ENCODE data around the gene SYNE2.
"Not testable (repeated sequence)": the region's sequence is repeated elsewhere in the genome, so short reads cannot be mapped to it uniquely, and the experiment has no call there.

The SYNE2 gene

GRCh38 chr14:64012720-64013119 is 159.9 kb downstream of the SYNE2 start:
- no peaks in the 10 kb centered on the region for H3K36me3 ChIP-seq (ENCODE audit: control insufficient read depth, insufficient read depth, low read length)
- no peaks in the 10 kb centered on the region for H3K4me1 ChIP-seq (ENCODE audit: control insufficient read depth, insufficient read depth, low read length)
- H3K27me3 ChIP-seq (ENCODE audit: control insufficient read depth, insufficient read depth, low read length), result no peaks in the 10 kb centered on the region
- no peak overlapping the region for H3K4me3 ChIP-seq (ENCODE audit: low read length)
- H3K27ac ChIP-seq (ENCODE audit: low read depth, low read length), result no peak overlapping the region
- no peak overlapping the region for H3K9ac ChIP-seq (ENCODE audit: low read length)

DNA sequence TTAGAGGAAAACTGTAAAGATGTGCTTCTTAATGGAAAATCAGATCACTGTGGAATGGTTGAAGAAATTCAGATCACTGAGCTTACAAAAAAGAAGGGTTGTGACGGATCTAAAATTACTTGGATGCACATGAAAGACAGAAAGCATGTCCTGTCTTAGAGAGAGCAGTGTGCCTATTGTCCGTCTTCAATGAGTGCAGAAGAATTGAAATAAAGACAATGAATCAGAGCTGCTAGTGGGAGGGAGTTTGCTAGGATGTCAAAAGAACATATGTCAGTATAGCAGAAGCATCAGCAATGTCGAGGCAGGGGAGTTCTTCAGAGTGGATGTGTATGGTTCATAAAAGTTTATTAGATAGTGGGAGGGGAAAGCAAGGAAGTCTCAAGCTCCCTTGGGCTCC is 172.7 kb downstream of the SYNE2 start:
- H3K4me3 ChIP-seq (ENCODE audit: low read length), result no peak overlapping the region
- no peaks in the 10 kb centered on the region for H3K4me1 ChIP-seq (ENCODE audit: control insufficient read depth, insufficient read depth, low read length)
- no peak overlapping the region for H3K9ac ChIP-seq (ENCODE audit: low read length)
- no peaks in the 10 kb centered on the region for H3K27me3 ChIP-seq (ENCODE audit: control insufficient read depth, insufficient read depth, low read length)
- H3K36me3 ChIP-seq (ENCODE audit: control insufficient read depth, insufficient read depth, low read length), result peaks cover 10% of the 10 kb centered on the region
- H3K27ac ChIP-seq (ENCODE audit: low read depth, low read length), result no peak overlapping the region

GRCh38 chr14:64026600-64026999 is 173.8 kb downstream of the SYNE2 start:
- no peaks in the 10 kb centered on the region for H3K27me3 ChIP-seq (ENCODE audit: control insufficient read depth, insufficient read depth, low read length)
- H3K36me3 ChIP-seq (ENCODE audit: control insufficient read depth, insufficient read depth, low read length), result peaks cover 10% of the 10 kb centered on the region

DNA sequence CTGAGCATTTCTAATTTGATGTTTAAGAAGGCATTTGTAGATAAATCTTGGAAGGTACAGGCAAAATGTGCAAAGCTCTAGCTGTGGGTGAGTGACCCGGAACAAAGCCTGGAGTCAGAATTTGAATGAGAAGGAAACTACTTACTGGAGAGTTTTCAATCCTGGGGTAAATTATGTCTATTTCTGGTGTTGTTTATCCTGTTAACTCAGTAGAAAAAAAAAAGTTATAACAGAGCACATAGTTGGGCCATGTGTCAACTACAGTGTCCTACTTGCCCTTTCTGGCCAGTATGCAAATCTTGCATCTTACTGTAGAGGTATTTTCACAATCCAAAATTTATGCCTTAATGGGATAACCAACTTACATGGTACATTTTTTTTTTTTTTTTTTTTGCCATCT is 182.3 kb downstream of the SYNE2 start:
- H3K4me3 ChIP-seq (ENCODE audit: low read length), result no peak overlapping the region
- no peaks in the 10 kb centered on the region for H3K36me3 ChIP-seq (ENCODE audit: control insufficient read depth, insufficient read depth, low read length)
- H3K27ac ChIP-seq (ENCODE audit: low read depth, low read length), result no peak overlapping the region
- H3K4me1 ChIP-seq (ENCODE audit: control insufficient read depth, insufficient read depth, low read length), result no peaks in the 10 kb centered on the region
- no peaks in the 10 kb centered on the region for H3K27me3 ChIP-seq (ENCODE audit: control insufficient read depth, insufficient read depth, low read length)
- no peak overlapping the region for H3K9ac ChIP-seq (ENCODE audit: low read length)

More at GRCh38 chr14:64026600-64026999, 173.8 kb downstream of the SYNE2 start:
- Histone ChIP-seq H3K4me3 (ENCODE audit: low read length) (no peak overlapping the region), H3K27ac (ENCODE audit: low read depth, low read length) (no peak overlapping the region), H3K9ac (ENCODE audit: low read length) (no peak overlapping the region), H3K4me1 (ENCODE audit: control insufficient read depth, insufficient read depth, low read length) (no peaks in the 10 kb centered on the region)

DNA sequence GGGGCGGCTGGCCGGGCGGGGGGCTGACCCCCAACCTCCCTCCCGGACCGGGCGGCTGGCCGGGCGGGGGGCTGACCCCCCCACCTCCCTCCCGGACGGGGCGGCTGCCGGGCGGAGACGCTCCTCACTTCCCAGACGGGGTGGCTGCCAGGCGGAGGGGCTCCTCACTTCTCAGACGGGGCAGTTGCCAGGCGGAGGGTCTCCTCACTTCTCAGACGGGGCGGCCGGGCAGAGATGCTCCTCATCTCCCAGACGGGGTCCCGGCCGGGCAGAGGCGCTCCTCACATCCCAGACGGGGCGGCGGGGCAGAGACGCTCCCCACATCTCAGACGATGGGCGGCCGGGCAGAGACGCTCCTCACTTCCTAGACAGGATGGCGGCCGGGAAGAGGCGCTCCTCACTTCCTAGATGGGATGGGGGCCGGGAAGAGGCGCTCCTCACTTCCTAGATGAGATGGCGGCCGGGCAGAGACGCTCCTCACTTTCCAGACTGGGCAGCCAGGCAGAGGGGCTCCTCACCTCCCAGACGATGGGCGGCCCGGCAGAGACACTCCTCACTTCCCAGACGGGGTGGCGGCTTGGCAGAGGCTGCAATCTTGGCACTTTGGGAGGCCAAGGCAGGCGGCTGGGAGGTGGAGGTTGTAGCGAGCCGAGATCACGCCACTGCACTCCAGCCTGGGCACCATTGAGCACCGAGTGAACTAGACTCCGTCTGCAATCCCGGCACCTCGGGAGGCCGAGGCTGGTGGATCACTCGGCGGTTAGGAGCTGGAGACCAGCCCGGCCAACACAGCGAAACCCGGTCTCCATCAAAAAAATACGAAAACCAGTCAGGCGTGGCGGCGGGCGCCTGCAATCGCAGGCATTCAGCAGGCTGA is 185.3 kb downstream of the SYNE2 start:
- not testable (repeated sequence) for H3K36me3 ChIP-seq (ENCODE audit: control insufficient read depth, insufficient read depth, low read length); H3K4me3 ChIP-seq (ENCODE audit: low read length); H3K9ac ChIP-seq (ENCODE audit: low read length); H3K4me1 ChIP-seq (ENCODE audit: control insufficient read depth, insufficient read depth, low read length); H3K27me3 ChIP-seq (ENCODE audit: control insufficient read depth, insufficient read depth, low read length); H3K27ac ChIP-seq (ENCODE audit: low read depth, low read length)

GRCh38 chr14:64038841-64039542 is 186.2 kb downstream of the SYNE2 start:
- Histone ChIP-seq H3K27ac (ENCODE audit: low read depth, low read length) (no peak overlapping the region), H3K36me3 (ENCODE audit: control insufficient read depth, insufficient read depth, low read length) (no peaks in the 10 kb centered on the region), H3K4me1 (ENCODE audit: control insufficient read depth, insufficient read depth, low read length) (no peaks in the 10 kb centered on the region), H3K9ac (ENCODE audit: low read length) (no peak overlapping the region), H3K4me3 (ENCODE audit: low read length) (no peak overlapping the region), H3K27me3 (ENCODE audit: control insufficient read depth, insufficient read depth, low read length) (no peaks in the 10 kb centered on the region)

GRCh38 chr14:64040044-64040443 is 187.2 kb downstream of the SYNE2 start:
- no peaks in the 10 kb centered on the region for H3K36me3 ChIP-seq (ENCODE audit: control insufficient read depth, insufficient read depth, low read length)
- no peak overlapping the region for H3K27ac ChIP-seq (ENCODE audit: low read depth, low read length)
- no peak overlapping the region for H3K4me3 ChIP-seq (ENCODE audit: low read length)
- no peaks in the 10 kb centered on the region for H3K4me1 ChIP-seq (ENCODE audit: control insufficient read depth, insufficient read depth, low read length)
- H3K9ac ChIP-seq (ENCODE audit: low read length), result no peak overlapping the region
- no peaks in the 10 kb centered on the region for H3K27me3 ChIP-seq (ENCODE audit: control insufficient read depth, insufficient read depth, low read length)

- not testable (repeated sequence) for H3K4me3 ChIP-seq (ENCODE audit: low read length); H3K4me1 ChIP-seq (ENCODE audit: control insufficient read depth, insufficient read depth, low read length); H3K9ac ChIP-seq (ENCODE audit: low read length); H3K27ac ChIP-seq (ENCODE audit: low read depth, low read length); H3K36me3 ChIP-seq (ENCODE audit: control insufficient read depth, insufficient read depth, low read length); H3K27me3 ChIP-seq (ENCODE audit: control insufficient read depth, insufficient read depth, low read length)
Measured at GRCh38 chr14:64043296-64043695, 190.5 kb downstream of the SYNE2 start.

DNA sequence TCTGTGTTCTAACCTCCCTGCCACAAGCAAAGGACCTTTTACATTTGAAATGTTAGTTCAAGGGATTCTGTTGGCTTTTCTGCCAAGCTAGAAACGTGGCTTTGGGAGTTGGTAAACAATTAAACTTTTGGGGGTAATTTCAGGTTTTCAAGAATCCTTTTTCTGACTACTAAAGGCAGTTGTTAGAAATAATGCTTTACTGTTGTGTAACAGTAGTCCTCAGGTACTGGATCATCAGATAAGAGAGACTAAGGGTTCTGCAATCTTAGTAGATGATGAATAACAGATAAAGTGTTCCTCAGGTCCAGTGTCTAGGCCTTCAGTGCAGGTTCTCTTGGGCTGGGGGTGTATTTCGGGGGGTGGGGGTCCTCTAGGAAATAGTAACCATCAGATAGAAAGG is 192.3 kb downstream of the SYNE2 start:
- no peaks in the 10 kb centered on the region for H3K27me3 ChIP-seq (ENCODE audit: control insufficient read depth, insufficient read depth, low read length)
- H3K9ac ChIP-seq (ENCODE audit: low read length), result no peak overlapping the region
- no peaks in the 10 kb centered on the region for H3K4me1 ChIP-seq (ENCODE audit: control insufficient read depth, insufficient read depth, low read length)
- H3K27ac ChIP-seq (ENCODE audit: low read depth, low read length), result no peak overlapping the region
- no peaks in the 10 kb centered on the region for H3K36me3 ChIP-seq (ENCODE audit: control insufficient read depth, insufficient read depth, low read length)
- H3K4me3 ChIP-seq (ENCODE audit: low read length), result no peak overlapping the region

- Histone ChIP-seq H3K27ac (ENCODE audit: low read depth, low read length) (no peak overlapping the region), H3K27me3 (ENCODE audit: control insufficient read depth, insufficient read depth, low read length) (no peaks in the 10 kb centered on the region), H3K36me3 (ENCODE audit: control insufficient read depth, insufficient read depth, low read length) (no peaks in the 10 kb centered on the region), H3K4me1 (ENCODE audit: control insufficient read depth, insufficient read depth, low read length) (no peaks in the 10 kb centered on the region), H3K9ac (ENCODE audit: low read length) (no peak overlapping the region), H3K4me3 (ENCODE audit: low read length) (no peak overlapping the region)
Measured at GRCh38 chr14:64049616-64050381, 197.0 kb downstream of the SYNE2 start.

- H3K27me3 ChIP-seq (ENCODE audit: control insufficient read depth, insufficient read depth, low read length), result no peaks in the 10 kb centered on the region
- H3K9ac ChIP-seq (ENCODE audit: low read length), result no peak overlapping the region
- H3K36me3 ChIP-seq (ENCODE audit: control insufficient read depth, insufficient read depth, low read length), result no peaks in the 10 kb centered on the region
- H3K27ac ChIP-seq (ENCODE audit: low read depth, low read length), result no peak overlapping the region
- no peaks in the 10 kb centered on the region for H3K4me1 ChIP-seq (ENCODE audit: control insufficient read depth, insufficient read depth, low read length)
- no peak overlapping the region for H3K4me3 ChIP-seq (ENCODE audit: low read length)
Measured at GRCh38 chr14:64053694-64054669, 201.2 kb downstream of the SYNE2 start.
